Pancreas (tissue), 10 donors: ENCODE results near the gene TNIP3. TPM values are rescaled to one million over a fixed set of nuclear protein-coding genes. Genes with fewer than 3 reads are reported as not detected.

ENCODE experiments used
- ATAC-seq, 4 donors: fragments of 200-7000 bp; cut with Tn5 transposase; one replicate each; pipeline versions ENCODE4 v1.8.0 to v1.9.1; 2020; ENCODE audit warnings: mild to moderate bottlenecking in 4 of 4, moderate library complexity in 4 of 4
- DNase-seq, 6 donors: peaks; one replicate each; pipeline ENCODE4 v3.0.0-alpha.2; 2020
- FAIRE-seq: peaks from 2 replicates; lab custom pipeline; 2012; peaks lifted over from hg19 to GRCh38; lab: Jason Lieb, UNC
- H3K27ac ChIP-seq, 4 donors: fragments of 200-600 bp; sonication (generic); 1 replicate in 3 of 4; 2 replicates in 1 of 4; pipeline versions ENCODE4 v1.5.0 to v1.8.0; 2020
- H3K27me3 ChIP-seq, 4 donors: fragments of 200-600 bp; one replicate each; pipeline ENCODE4 v1.8.0; 2021
- H3K36me3 ChIP-seq, 3 donors: fragments of 200-600 bp; sonication (generic) in 1 of 3; one replicate each; pipeline versions ENCODE4 v1.5.0 to v1.8.0; 2020 to 2021
- H3K4me1 ChIP-seq, 3 donors: fragments of 200-600 bp; one replicate each; pipeline ENCODE4 v1.8.0; 2021
- H3K4me3 ChIP-seq, 4 donors: fragments of 200-600 bp; sonication (generic) in 2 of 4; one replicate each; pipeline versions ENCODE4 v1.5.0 to v1.8.0; 2020 to 2021
- H3K9me3 ChIP-seq, 4 donors: fragments of 200-600 bp; one replicate each; pipeline ENCODE4 v1.8.0; 2021
- WGBS, 2 donors: extraction: QIAGEN DNeasy Blood & Tissue Kit; methylation state at CpG; one replicate each; pipeline ENCODE4 v1.1.7; 2013; 5-methylcytosine and 5-hydroxymethylcytosine counted together
- intact Hi-C, 3 donors: fragments of 100-400 bp; cut with DNase I; formaldehyde crosslinking; loops; one replicate each; pipeline versions ENCODE4 v1.11.1 to v1.14.2; 2022
- polyA plus RNA-seq, 2 donors: library from polyadenylated mRNA; stranded (reverse); fragments of 200-250 nt; gene quantifications; one replicate each; pipeline ENCODE4 v1.2.3, GENCODE V29; 2013
- total RNA-seq, 6 donors: library from RNA; stranded (reverse); fragmentation: NEBNext Ultra II Directional in 4 of 6; extraction: Animal tissue kit (Norgen Biotek cat#: 25700) in 4 of 6; gene quantifications; one replicate each; pipeline versions ENCODE4 v1.2.1 to v1.2.4, GENCODE V29; 2021 to 2023
- TF ChIP-seq, protein P1 (sequence below), 4 donors: fragments of 200-600 bp; sonication (generic) in 3 of 4; IDR thresholded peaks; one replicate each; pipeline versions ENCODE4 v1.5.0 to v1.8.0; 2021; ENCODE audit warnings: antibody characterized with exemption in 4 of 4
- donor health status: healthy with polysubstance abuse.
- donor health status: DM: no; HTN: no; CAD: no; lungs with moderate emphysema.
- donor health status: DM: no; HTN: no; CAD: no.
- donor health status: control.
- donor health status: control.
- donor health status: Bipolar disorder and iron deficiency.
- donor health status: DM: yes; HTN: yes; CAD: no.
- donor health status: DM: no; HTN: no; CAD: no.
- donor health status: DM: no; HTN: no; CAD: no.
- donor health status: DM: yes; HTN: yes; CAD: no.

TNIP3 gene
- total and polyA plus RNA-seq, 8 donors = 0.31 TPM; not detected in 7

DNA sequence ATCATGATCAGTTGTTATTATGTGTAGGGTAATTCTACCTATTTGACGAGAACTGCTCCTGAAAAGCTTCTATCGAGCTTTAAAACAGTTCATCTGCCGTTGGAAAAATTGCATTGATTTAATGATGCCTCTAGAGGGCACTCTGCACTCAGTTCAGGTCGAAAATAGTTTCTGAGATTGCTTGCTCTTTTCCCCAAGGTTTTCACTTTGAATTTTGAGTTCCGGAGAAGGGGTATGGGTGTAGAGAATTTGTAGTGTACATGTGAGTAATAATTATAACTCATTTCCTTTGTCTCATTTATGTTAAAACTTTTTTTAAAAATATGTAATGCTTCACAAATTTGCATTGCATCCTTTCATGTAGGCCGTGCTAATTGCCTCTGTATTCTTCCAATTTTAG lies 28.4 kb upstream of the TNIP3 start:
- Histone ChIP-seq H3K4me3 (no peak overlapping the region), H3K36me3 (no peaks in the 10 kb centered on the region), H3K4me1 (peaks cover 0 to 3% (median 0%) of the 10 kb centered on the region in 3 donors), H3K27me3 (peaks cover 0 to 8% (median 2%) of the 10 kb centered on the region in 4 donors), H3K27ac (no peak overlapping the region), H3K9me3 (no peaks in the 10 kb centered on the region)
- TF ChIP-seq, protein P1, sequence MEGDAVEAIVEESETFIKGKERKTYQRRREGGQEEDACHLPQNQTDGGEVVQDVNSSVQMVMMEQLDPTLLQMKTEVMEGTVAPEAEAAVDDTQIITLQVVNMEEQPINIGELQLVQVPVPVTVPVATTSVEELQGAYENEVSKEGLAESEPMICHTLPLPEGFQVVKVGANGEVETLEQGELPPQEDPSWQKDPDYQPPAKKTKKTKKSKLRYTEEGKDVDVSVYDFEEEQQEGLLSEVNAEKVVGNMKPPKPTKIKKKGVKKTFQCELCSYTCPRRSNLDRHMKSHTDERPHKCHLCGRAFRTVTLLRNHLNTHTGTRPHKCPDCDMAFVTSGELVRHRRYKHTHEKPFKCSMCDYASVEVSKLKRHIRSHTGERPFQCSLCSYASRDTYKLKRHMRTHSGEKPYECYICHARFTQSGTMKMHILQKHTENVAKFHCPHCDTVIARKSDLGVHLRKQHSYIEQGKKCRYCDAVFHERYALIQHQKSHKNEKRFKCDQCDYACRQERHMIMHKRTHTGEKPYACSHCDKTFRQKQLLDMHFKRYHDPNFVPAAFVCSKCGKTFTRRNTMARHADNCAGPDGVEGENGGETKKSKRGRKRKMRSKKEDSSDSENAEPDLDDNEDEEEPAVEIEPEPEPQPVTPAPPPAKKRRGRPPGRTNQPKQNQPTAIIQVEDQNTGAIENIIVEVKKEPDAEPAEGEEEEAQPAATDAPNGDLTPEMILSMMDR (IDR thresholded peaks at IDR 0.05) = peak; percentile 34 to 63 (median 52)
- FAIRE-seq = peak; percentile 88
- WGBS, 2 donors = 17 to 18% methylated on average over 6 of the region's 6 CpGs
- peak in 3 of 4 donors; percentile 50 to 61 (median 59) for ATAC-seq
- intact Hi-C loops = loop anchor here in 1 of 3 donors (10.0 kb wide), 1 partner anchor 62 kb away; no protein-coding TSS in a partner anchor
- no peak for DNase-seq

DNA sequence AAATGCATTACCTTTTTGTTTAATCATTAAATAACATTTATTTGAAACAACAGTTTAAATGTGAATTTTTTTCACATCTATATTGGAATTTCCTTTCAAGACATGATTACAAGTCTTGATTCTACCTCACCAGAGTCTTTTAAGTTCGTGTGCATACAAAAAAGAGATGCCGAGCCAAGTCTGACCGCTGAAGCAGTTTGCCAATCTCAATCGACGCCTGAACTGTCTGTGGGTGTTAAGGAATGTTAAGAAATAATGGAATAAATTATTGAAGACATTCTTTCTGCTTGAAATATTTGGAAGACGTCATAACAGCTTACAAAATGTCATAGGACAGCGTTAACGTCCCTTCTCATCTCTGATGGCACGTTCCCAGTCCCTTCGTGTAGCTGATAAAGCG lies 27.9 kb upstream of the TNIP3 start:
- WGBS, 2 donors = 45 to 47% methylated on average over 11 of the region's 11 CpGs
- Histone ChIP-seq H3K27ac (no peak overlapping the region), H3K27me3 (peaks cover 0 to 8% (median 2%) of the 10 kb centered on the region in 4 donors), H3K36me3 (no peaks in the 10 kb centered on the region), H3K9me3 (no peaks in the 10 kb centered on the region), H3K4me1 (peaks cover 0 to 3% (median 0%) of the 10 kb centered on the region in 3 donors), H3K4me3 (no peak overlapping the region)
- ATAC-seq (no peak), FAIRE-seq (no peak), DNase-seq (no peak)
- intact Hi-C loops = loop anchor here in 1 of 3 donors (10.0 kb wide), 1 partner anchor 63 kb away; no protein-coding TSS in a partner anchor
- TF ChIP-seq, protein P1 (IDR thresholded peaks at IDR 0.05) = no peak

DNA sequence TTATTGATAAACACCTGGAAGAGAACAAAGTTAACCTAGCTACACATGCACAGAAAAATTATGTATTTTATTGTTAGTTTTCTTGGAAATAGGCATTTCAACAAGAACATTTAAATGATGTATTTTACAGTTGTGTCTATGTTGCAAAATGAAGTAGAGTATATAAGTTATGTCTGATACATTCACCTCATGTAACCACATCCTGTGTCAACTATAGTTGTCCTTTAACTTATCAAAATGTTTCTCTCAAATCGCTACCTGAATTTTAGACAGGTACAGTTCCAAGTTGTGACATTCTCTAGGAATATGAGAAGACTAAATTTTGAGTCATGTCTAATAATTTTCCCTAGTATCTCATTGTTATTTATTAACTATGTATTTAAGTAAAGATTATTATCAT lies 27.2 kb upstream of the TNIP3 start:
- Histone ChIP-seq H3K4me3 (no peak overlapping the region), H3K4me1 (peaks cover 0 to 3% (median 0%) of the 10 kb centered on the region in 3 donors), H3K27me3 (peaks cover 0 to 8% (median 2%) of the 10 kb centered on the region in 4 donors), H3K27ac (no peak overlapping the region), H3K9me3 (no peaks in the 10 kb centered on the region), H3K36me3 (no peaks in the 10 kb centered on the region)
- intact Hi-C loops = loop anchor here in 1 of 3 donors (10.0 kb wide), 1 partner anchor 63 kb away; no protein-coding TSS in a partner anchor
- DNase-seq (no peak), FAIRE-seq (no peak), ATAC-seq (no peak)
- 59 to 60% methylated on average over 1 of the region's 1 CpG for WGBS, 2 donors
- TF ChIP-seq, protein P1 (IDR thresholded peaks at IDR 0.05) = no peak

DNA sequence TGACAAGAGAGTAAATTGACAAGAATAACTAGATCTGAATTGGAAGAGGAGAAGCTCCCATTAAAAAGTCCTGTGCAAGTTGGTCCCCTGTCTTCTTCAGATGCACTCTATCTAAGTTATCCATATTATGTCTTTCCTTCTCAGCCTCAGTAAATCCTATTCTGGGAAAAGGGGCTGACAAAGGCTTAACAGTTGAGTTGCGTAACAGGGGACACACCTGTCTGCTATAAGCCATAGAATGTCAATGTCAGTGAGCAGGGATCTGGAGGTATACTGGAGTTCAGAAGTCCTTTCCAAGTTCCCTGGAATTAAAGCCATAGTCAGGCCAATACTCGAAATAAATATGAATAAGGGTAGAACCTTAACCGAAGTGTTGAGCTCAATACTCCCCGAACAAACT lies 26.3 kb upstream of the TNIP3 start:
- intact Hi-C loops = loop anchor here in 1 of 3 donors (10.0 kb wide), 1 partner anchor 64 kb away; no protein-coding TSS in a partner anchor
- ATAC-seq (no peak), FAIRE-seq (no peak), DNase-seq (no peak)
- Histone ChIP-seq H3K27me3 (peaks cover 0 to 8% (median 2%) of the 10 kb centered on the region in 4 donors), H3K4me1 (peaks cover 0 to 3% (median 0%) of the 10 kb centered on the region in 3 donors), H3K27ac (no peak overlapping the region), H3K4me3 (no peak overlapping the region), H3K9me3 (no peaks in the 10 kb centered on the region), H3K36me3 (no peaks in the 10 kb centered on the region)
- TF ChIP-seq, protein P1 (IDR thresholded peaks at IDR 0.05) = no peak
- 66 to 67% methylated on average over 4 of the region's 4 CpGs for WGBS, 2 donors
